H1 (cell line): Measurements from ENCODE around the gene NR2F2. TPM values are rescaled to one million over a fixed set of nuclear protein-coding genes. Genes with fewer than 3 reads are reported as not detected.

Experiments
- CTCF ChIA-PET: fragments of 300-600 bp; sonication (Branson Sonifier 250); formaldehyde crosslinking; loops from one replicate; lab custom pipeline; 2021; ENCODE audit not compliant: partially characterized antibody; lab: Charles Lee
- POLR2A ChIA-PET: fragments of 300-600 bp; sonication (Branson Sonifier 250); formaldehyde crosslinking; loops from one replicate; lab custom pipeline; 2021; ENCODE audit warnings: inconsistent platforms; ENCODE audit not compliant: partially characterized antibody; lab: Charles Lee
- DNase-seq, 2 experiments: peaks; one replicate each; pipeline versions ENCODE4 v3.0.0 to v3.0.0-alpha.2; 2010 to 2022; ENCODE audit warnings: low spot score in 2 of 2, low read depth in 1 of 2, mixed read lengths in 1 of 2
- FAIRE-seq: peaks from 2 replicates; lab custom pipeline; 2011; peaks lifted over from hg19 to GRCh38; lab: Jason Lieb, UNC
- H2AFZ ChIP-seq: 2 replicates; pipeline ENCODE4 v1.8.1; 2012; ENCODE audit warnings: low read length, inconsistent platforms
- H2AK5ac ChIP-seq: 2 replicates; pipeline ENCODE4 v1.6.1; 2013; ENCODE audit warnings: low read depth, low read length
- H2BK120ac ChIP-seq: replicated peaks from 2 replicates; pipeline ENCODE3; 2013; ENCODE audit warnings: low read depth, low read length, inconsistent platforms
- H2BK12ac ChIP-seq: 2 replicates; pipeline ENCODE4 v1.6.1; 2013; ENCODE audit warnings: low read depth, low read length
- H2BK15ac ChIP-seq: 2 replicates; pipeline ENCODE4 v1.6.1; 2013; ENCODE audit warnings: low read length
- H2BK20ac ChIP-seq: 2 replicates; pipeline ENCODE4 v1.6.1; 2013; ENCODE audit warnings: low read length
- H2BK5ac ChIP-seq: 2 replicates; pipeline ENCODE4 v1.6.1; 2013; ENCODE audit warnings: low read depth, low read length
- H3K14ac ChIP-seq: 2 replicates; pipeline ENCODE4 v1.6.1; 2013; ENCODE audit warnings: inconsistent platforms; ENCODE audit not compliant: insufficient read length
- H3K18ac ChIP-seq: 2 replicates; pipeline ENCODE4 v1.6.1; 2013; ENCODE audit warnings: low read length; ENCODE audit errors: extremely low read depth
- H3K23ac ChIP-seq: 2 replicates; pipeline ENCODE4 v1.6.1; 2013; ENCODE audit warnings: inconsistent platforms; ENCODE audit not compliant: insufficient read length
- H3K23me2 ChIP-seq: 2 replicates; pipeline ENCODE4 v1.6.1; 2013; ENCODE audit warnings: low read depth, low read length
- H3K27ac ChIP-seq: 2 replicates; pipeline ENCODE4 v1.6.1; 2011; ENCODE audit warnings: low read depth, low read length, inconsistent platforms
- H3K27me3 ChIP-seq, 4 experiments: replicated peaks in 1 of 4; 1 replicate in 1 of 4; 2 replicates in 3 of 4; pipeline versions ENCODE4 v1.6.1 to v1.8.1; 2011 to 2013; ENCODE audit warnings: low read length in 3 of 4, mild to moderate bottlenecking in 3 of 4, inconsistent platforms in 2 of 4, mixed read lengths in 2 of 4, moderate library complexity in 1 of 4; ENCODE audit not compliant: control insufficient read depth in 3 of 4, insufficient read depth in 3 of 4; ENCODE audit errors: extremely low read depth in 1 of 4
- H3K36me3 ChIP-seq, 4 experiments: 2 replicates each; pipeline versions ENCODE4 v1.6.1 to v1.8.1; 2011 to 2013; ENCODE audit warnings: mild to moderate bottlenecking in 4 of 4, low read length in 3 of 4, moderate library complexity in 2 of 4, control low read depth in 1 of 4, inconsistent platforms in 1 of 4; ENCODE audit not compliant: insufficient read depth in 4 of 4, control insufficient read depth in 2 of 4
- H3K4ac ChIP-seq: replicated peaks from 2 replicates; pipeline ENCODE3; 2013; ENCODE audit warnings: low read length, low read depth, mixed read lengths, inconsistent platforms; ENCODE audit not compliant: insufficient read length
- H3K4me1 ChIP-seq, 4 experiments: replicated peaks in 1 of 4; 1 replicate in 1 of 4; 2 replicates in 3 of 4; pipeline versions ENCODE4 v1.6.1 to v1.8.1; 2011 to 2013; ENCODE audit warnings: low read length in 3 of 4, inconsistent platforms in 2 of 4, mixed read lengths in 1 of 4; ENCODE audit not compliant: insufficient read depth in 4 of 4, control insufficient read depth in 3 of 4
- H3K4me2 ChIP-seq, 2 experiments: 2 replicates each; pipeline versions ENCODE4 v1.6.1 to v1.8.1; 2011 to 2013; ENCODE audit warnings: low read depth in 2 of 2, low read length in 2 of 2, control low read depth in 1 of 2, inconsistent platforms in 1 of 2, mild to moderate bottlenecking in 1 of 2; ENCODE audit not compliant: insufficient read depth in 1 of 2
- H3K4me3 ChIP-seq, 4 experiments: fragments of 200-600, 300-600 bp in 1 of 4; sonication (generic), shearing (Covaris generic), sonication (Bioruptor Twin) in 1 of 4; 2 replicates each; pipeline versions ENCODE4 v1.5.1 to v1.8.1; 2011 to 2016; ENCODE audit warnings: low read length in 4 of 4, low read depth in 3 of 4, control low read depth in 2 of 4, inconsistent platforms in 2 of 4, mild to moderate bottlenecking in 2 of 4, mixed read lengths in 1 of 4, moderate library complexity in 1 of 4; ENCODE audit not compliant: insufficient read depth in 2 of 4; ENCODE audit errors: extremely low read depth in 1 of 4
- H3K56ac ChIP-seq: replicated peaks from 2 replicates; pipeline ENCODE3; 2013; ENCODE audit warnings: low read depth, mild to moderate bottlenecking, mixed read lengths, low read length, inconsistent platforms; ENCODE audit not compliant: insufficient read length
- H3K79me1 ChIP-seq: 2 replicates; pipeline ENCODE4 v1.6.1; 2013; ENCODE audit warnings: low read depth, low read length, control low read depth
- H3K79me2 ChIP-seq, 2 experiments: 2 replicates each; pipeline versions ENCODE4 v1.6.1 to v1.8.1; 2012 to 2013; ENCODE audit warnings: low read length in 2 of 2, mild to moderate bottlenecking in 2 of 2, inconsistent platforms in 1 of 2; ENCODE audit not compliant: insufficient read depth in 2 of 2, control insufficient read depth in 1 of 2
- H3K9ac ChIP-seq, 4 experiments: replicated peaks in 1 of 4; 1 replicate in 1 of 4; 2 replicates in 3 of 4; pipeline versions ENCODE4 v1.6.1 to v1.8.1; 2011 to 2013; ENCODE audit warnings: low read depth in 3 of 4, low read length in 3 of 4, control low read depth in 2 of 4, mild to moderate bottlenecking in 2 of 4, moderate library complexity in 2 of 4, inconsistent platforms in 1 of 4; ENCODE audit errors: extremely low read depth in 1 of 4
- H3K9me3 ChIP-seq, 2 experiments: 2 replicates each; pipeline versions ENCODE4 v1.6.1 to v1.8.1; 2012 to 2013; ENCODE audit warnings: mild to moderate bottlenecking in 2 of 2, moderate library complexity in 2 of 2, control low read depth in 1 of 2, inconsistent platforms in 1 of 2, low read depth in 1 of 2, low read length in 1 of 2, mixed read lengths in 1 of 2; ENCODE audit not compliant: insufficient read depth in 2 of 2
- H4K20me1 ChIP-seq, 2 experiments: replicated peaks in 1 of 2; 2 replicates each; pipeline versions ENCODE3 to v1.8.1; 2011 to 2013; ENCODE audit warnings: inconsistent platforms in 2 of 2, low read length in 2 of 2, mild to moderate bottlenecking in 1 of 2; ENCODE audit not compliant: insufficient read depth in 2 of 2, control insufficient read depth in 1 of 2
- H4K5ac ChIP-seq: 2 replicates; pipeline ENCODE4 v1.6.1; 2013; ENCODE audit warnings: low read length, low read depth, mixed read lengths, inconsistent platforms; ENCODE audit not compliant: insufficient read length
- H4K8ac ChIP-seq: 2 replicates; pipeline ENCODE4 v1.8.0; 2013; ENCODE audit warnings: mild to moderate bottlenecking, moderate library complexity, low read length, inconsistent platforms; ENCODE audit not compliant: insufficient read depth; ENCODE audit errors: extremely low read depth
- H4K91ac ChIP-seq: replicated peaks from 2 replicates; pipeline ENCODE3; 2013; ENCODE audit warnings: low read length, mixed read lengths, inconsistent platforms; ENCODE audit not compliant: insufficient read length
- ASH2L ChIP-seq: fragments of 200-600, 300-600 bp; sonication (generic); IDR thresholded peaks from one replicate; pipeline ENCODE4 v1.7.1; 2017; ENCODE audit warnings: low read length
- EGR1 ChIP-seq: IDR thresholded peaks from 2 replicates; pipeline ENCODE4 v1.6.1; 2011; ENCODE audit warnings: low read depth, low read length, borderline replicate concordance
- EZH2 ChIP-seq: fragments of 200-600 bp; sonication (generic); IDR thresholded peaks from 2 replicates; pipeline ENCODE4 v1.7.1; 2012; ENCODE audit warnings: low read depth, mild to moderate bottlenecking, moderate library complexity, low read length, inconsistent platforms; ENCODE audit not compliant: severe bottlenecking
- KDM4A ChIP-seq: IDR thresholded peaks from one replicate; pipeline ENCODE4 v1.7.1; 2012; ENCODE audit warnings: low read depth, mild to moderate bottlenecking, moderate library complexity, low read length, inconsistent platforms; ENCODE audit not compliant: severe bottlenecking
- RAD21 ChIP-seq, 2 experiments: IDR thresholded peaks in 1 of 2; conservative IDR thresholded peaks in 1 of 2; 2 replicates each; pipeline ENCODE4 v1.6.1; 2011; ENCODE audit warnings: low read depth in 2 of 2, low read length in 2 of 2, improper control_type of control experiment in 1 of 2, inconsistent platforms in 1 of 2, mild to moderate bottlenecking in 1 of 2, moderate library complexity in 1 of 2
- SIRT6 ChIP-seq: IDR thresholded peaks from one replicate; pipeline ENCODE4 v1.7.1; 2012; ENCODE audit warnings: low read length, inconsistent platforms
- SUZ12 ChIP-seq: fragments of 200-600 bp; sonication (generic); IDR thresholded peaks from 2 replicates; pipeline ENCODE4 v1.6.1; 2012; ENCODE audit warnings: mild to moderate bottlenecking, inconsistent platforms, low read length, moderate library complexity, mixed read lengths
- WGBS, 2 experiments: shearing (Covaris generic) in 1 of 2; methylation state at CpG; one replicate each; pipeline versions ENCODE4 v1.1.6 to v1.1.7; 2013 to 2015; ENCODE audit warnings: low lambda C conversion rate in 2 of 2, mixed read lengths in 2 of 2, inconsistent platforms in 1 of 2, low coverage in 1 of 2, missing lambda C conversion rate in 1 of 2; ENCODE audit not compliant: insufficient replicate concordance in 2 of 2, insufficient coverage in 1 of 2, insufficient read length in 1 of 2; ENCODE audit errors: extremely low coverage in 1 of 2, missing lambda C conversion rate in 1 of 2; 5-methylcytosine and 5-hydroxymethylcytosine counted together
- polyA plus RNA-seq, 7 experiments: library from polyadenylated mRNA; depleted of rRNA in 3 of 7; stranded (reverse) in 5 of 7; unstranded in 2 of 7; fragments of >200 nt in 5 of 7; fragments of 200-250 nt in 2 of 7; gene quantifications; 1 replicate in 5 of 7; 2 replicates in 1 of 7; 4 replicates in 1 of 7; pipeline versions ENCODE4 v1.2.1 to v1.2.3, GENCODE V29; 2011 to 2013; ENCODE audit warnings: missing spikeins in 2 of 7, mixed read lengths in 2 of 7
- total RNA-seq: library from RNA; stranded (reverse); fragmentation: NEBNext Ultra II Directional; extraction: Animal tissue kit (Norgen Biotek cat#: 25700); gene quantifications from 2 replicates; pipeline ENCODE4 v1.2.1, GENCODE V29; 2021
- TF ChIP-seq, protein P1 (sequence below), 3 experiments: IDR thresholded peaks; 1 replicate in 2 of 3; 2 replicates in 1 of 3; pipeline versions ENCODE4 v1.5.1 to v1.6.1; 2011; ENCODE audit warnings: low read length in 3 of 3, mild to moderate bottlenecking in 3 of 3, inconsistent platforms in 2 of 3, low read depth in 1 of 3, moderate library complexity in 1 of 3; ENCODE audit not compliant: insufficient read depth in 1 of 3; ENCODE audit errors: control extremely low read depth in 1 of 3

NR2F2 gene
- total and polyA plus RNA-seq, 2 of the 8 experiments (the other 6 are each of a cell fraction or from before 2014, with no cell fraction given), result 0.03 TPM; not detected in 1

DNA sequence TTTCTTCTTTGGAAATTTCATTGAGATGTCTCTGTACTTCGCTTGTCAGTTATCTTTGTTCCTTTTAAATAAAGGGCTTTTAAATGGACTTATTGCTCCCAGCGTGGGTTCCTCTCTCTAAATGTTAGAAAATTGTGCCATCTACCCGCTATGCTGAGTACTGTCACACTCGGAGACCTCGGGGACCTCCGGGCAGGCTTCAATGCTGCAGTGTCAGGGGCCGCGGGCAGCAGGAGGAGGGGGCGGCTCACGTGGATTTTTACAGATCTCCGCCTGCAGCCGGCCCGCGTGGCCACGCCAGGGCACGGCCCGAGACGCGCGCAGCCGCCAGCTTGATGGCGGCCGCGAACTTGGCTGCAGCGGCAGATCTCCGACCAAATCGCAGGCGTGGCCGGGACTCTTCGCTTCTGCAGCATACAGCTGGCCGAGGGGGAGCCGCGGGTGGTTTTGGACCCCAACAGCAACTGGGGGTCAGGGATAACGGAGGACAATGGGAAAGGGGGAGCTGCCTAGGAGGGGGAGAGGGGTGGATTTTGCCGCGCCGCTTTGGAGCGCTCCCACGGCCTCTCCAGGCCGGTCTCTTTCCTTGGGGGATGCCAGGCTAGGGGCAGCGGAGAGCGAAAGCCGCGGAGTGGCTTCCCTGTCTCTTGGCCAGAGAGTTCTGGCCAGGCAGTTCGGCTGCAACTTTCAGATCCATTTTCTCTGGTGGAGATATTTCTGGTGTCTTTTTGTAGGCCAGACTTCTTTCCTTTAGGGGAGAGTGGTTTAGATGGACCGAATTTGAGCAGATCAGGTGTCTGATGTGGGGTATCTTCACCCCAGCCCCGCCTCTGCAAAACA lies 15.3 kb downstream of the NR2F2 start:
- Histone ChIP-seq H2BK120ac (no peak overlapping the region), H2BK20ac (no peak overlapping the region), H3K79me2 (no peaks in the 10 kb centered on the region), H3K23ac (no peak overlapping the region), H2BK12ac (no peak overlapping the region), H2BK5ac (no peak overlapping the region), H3K36me3 (no peaks in the 10 kb centered on the region; a peak in 1 of 8 replicates), H2BK15ac (no peak overlapping the region), H4K8ac (no peak overlapping the region), H3K4ac (no peak overlapping the region), H3K4me3 (peak overlapping the region in 3 of 4 experiments; percentile 29 to 52 (median 40); a peak in 7 of 8 replicates), H3K4me2 (peak overlapping the region; percentile 57 to 62), H4K20me1 (peaks cover 0 to 12% of the 10 kb centered on the region in 2 experiments), H3K27ac (no peak overlapping the region), H4K5ac (no peak overlapping the region), H2AFZ (no peak overlapping the region), H3K14ac (no peak overlapping the region), H3K56ac (no peak overlapping the region), H3K27me3 (peaks cover 89 to 97% (median 93%) of the 10 kb centered on the region in 4 experiments), H3K9ac (no peak overlapping the region), H2AK5ac (no peak overlapping the region), H4K91ac (no peak overlapping the region), H3K18ac (no peak overlapping the region; the same call in 1 of the 2 replicates), H3K9me3 (no peaks in the 10 kb centered on the region), H3K79me1 (no peaks in the 10 kb centered on the region), H3K23me2 (peaks cover 13% of the 10 kb centered on the region; the same call in 1 of the 2 replicates), H3K4me1 (peaks cover 20 to 37% (median 25%) of the 10 kb centered on the region in 4 experiments; a peak in 6 of 7 replicates)
- FAIRE-seq (no peak), DNase-seq (peak in 1 of 2 experiments; percentile 73)
- ChIA-PET POLR2A (interaction anchor here (1.2 kb wide), 1 partner anchor 15 kb away, joined by 4 read pairs; no protein-coding TSS in a partner anchor), CTCF (interaction anchor here (0.6 to 3.7 kb wide), 20 partner anchors 9 to 1764 kb away, joined by 3 to 24 read pairs (median 4); no protein-coding TSS in a partner anchor)
- WGBS, 2 experiments, result 2% methylated on average over 41 of the region's 47 CpGs; no CpG with 5 or more reads in 1 of the 2 experiments
- TF ChIP-seq SIRT6 (no peak), KDM4A (peak; percentile 42), ASH2L (peak; percentile 31), EZH2 (peak; percentile 97), SUZ12 (peak; percentile 94), RAD21 (IDR thresholded peaks at IDR 0.05 in 1 of 2, conservative IDR thresholded peaks at IDR 0.05 in 1 of 2; ENCODE audit: low read depth in 2 of 2, low read length in 2 of 2) (peak; percentile 74 to 80), EGR1 (no peak)
- TF ChIP-seq, protein P1, sequence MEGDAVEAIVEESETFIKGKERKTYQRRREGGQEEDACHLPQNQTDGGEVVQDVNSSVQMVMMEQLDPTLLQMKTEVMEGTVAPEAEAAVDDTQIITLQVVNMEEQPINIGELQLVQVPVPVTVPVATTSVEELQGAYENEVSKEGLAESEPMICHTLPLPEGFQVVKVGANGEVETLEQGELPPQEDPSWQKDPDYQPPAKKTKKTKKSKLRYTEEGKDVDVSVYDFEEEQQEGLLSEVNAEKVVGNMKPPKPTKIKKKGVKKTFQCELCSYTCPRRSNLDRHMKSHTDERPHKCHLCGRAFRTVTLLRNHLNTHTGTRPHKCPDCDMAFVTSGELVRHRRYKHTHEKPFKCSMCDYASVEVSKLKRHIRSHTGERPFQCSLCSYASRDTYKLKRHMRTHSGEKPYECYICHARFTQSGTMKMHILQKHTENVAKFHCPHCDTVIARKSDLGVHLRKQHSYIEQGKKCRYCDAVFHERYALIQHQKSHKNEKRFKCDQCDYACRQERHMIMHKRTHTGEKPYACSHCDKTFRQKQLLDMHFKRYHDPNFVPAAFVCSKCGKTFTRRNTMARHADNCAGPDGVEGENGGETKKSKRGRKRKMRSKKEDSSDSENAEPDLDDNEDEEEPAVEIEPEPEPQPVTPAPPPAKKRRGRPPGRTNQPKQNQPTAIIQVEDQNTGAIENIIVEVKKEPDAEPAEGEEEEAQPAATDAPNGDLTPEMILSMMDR (IDR thresholded peaks at IDR 0.05; ENCODE audit: control extremely low read depth in 1 of 3, insufficient read depth in 1 of 3, low read depth in 1 of 3, low read length in 3 of 3), result peak; percentile 46 to 54 (median 54)
